CD14-positive monocyte (primary cell): Measurements from ENCODE around the gene PLXDC2. TPM values are rescaled to one million over a fixed set of nuclear protein-coding genes. Genes with fewer than 3 reads are reported as not detected.

ENCODE experiments used
- DNase-seq, 3 donors: peaks; one replicate each; pipeline ENCODE4 v3.0.0-alpha.2; 2011 to 2022
- H2AFZ ChIP-seq: 2 replicates; pipeline ENCODE4 v1.6.0; 2012; ENCODE audit warnings: mild to moderate bottlenecking, low read depth, low read length, inconsistent platforms; ENCODE audit not compliant: insufficient read depth, poor library complexity, severe bottlenecking
- H3K27ac ChIP-seq, 2 donors: 1 replicate in 1 of 2; 2 replicates in 1 of 2; pipeline ENCODE4 v1.5.1; 2012 to 2013; ENCODE audit warnings: low read length in 2 of 2, control low read depth in 1 of 2, inconsistent platforms in 1 of 2, low read depth in 1 of 2, mild to moderate bottlenecking in 1 of 2
- H3K27me3 ChIP-seq, 2 donors: one replicate each; pipeline versions ENCODE4 v1.6.0 to v1.6.1; 2011 to 2013; ENCODE audit warnings: low read length in 2 of 2; ENCODE audit not compliant: control insufficient read depth in 2 of 2, insufficient read depth in 2 of 2
- H3K36me3 ChIP-seq, 2 donors: replicated peaks in 1 of 2; 1 replicate in 1 of 2; 2 replicates in 1 of 2; pipeline versions ENCODE4 v1.5.1 to v1.6.1; 2012 to 2013; ENCODE audit warnings: low read length in 2 of 2, control low read depth in 1 of 2, inconsistent platforms in 1 of 2, mild to moderate bottlenecking in 1 of 2; ENCODE audit not compliant: insufficient read depth in 2 of 2, control insufficient read depth in 1 of 2
- H3K4me1 ChIP-seq, 2 donors: 1 replicate in 1 of 2; 2 replicates in 1 of 2; pipeline versions ENCODE4 v1.5.1 to v1.6.1; 2012 to 2013; ENCODE audit warnings: low read length in 2 of 2, control low read depth in 1 of 2, inconsistent platforms in 1 of 2, mild to moderate bottlenecking in 1 of 2, moderate library complexity in 1 of 2; ENCODE audit not compliant: insufficient read depth in 2 of 2, control insufficient read depth in 1 of 2
- H3K4me2 ChIP-seq: replicated peaks from 2 replicates; pipeline ENCODE3; 2012; ENCODE audit warnings: low read length, moderate library complexity, mild to moderate bottlenecking; ENCODE audit not compliant: poor library complexity, severe bottlenecking; ENCODE audit errors: extremely low read depth
- H3K4me3 ChIP-seq, 3 experiments: fragments of 200-600 bp in 1 of 3; sonication (generic) in 1 of 3; replicated peaks in 1 of 3; 1 replicate in 2 of 3; 2 replicates in 1 of 3; pipeline ENCODE4 v1.5.1; 2011 to 2013; ENCODE audit warnings: low read length in 3 of 3, mild to moderate bottlenecking in 3 of 3, control low read depth in 2 of 3, low read depth in 2 of 3, inconsistent platforms in 1 of 3, moderate library complexity in 1 of 3
- H3K79me2 ChIP-seq: 2 replicates; pipeline ENCODE4 v1.6.0; 2012; ENCODE audit warnings: mild to moderate bottlenecking, control low read depth, inconsistent platforms, low read length, moderate library complexity; ENCODE audit not compliant: insufficient read depth
- H3K9ac ChIP-seq: 2 replicates; pipeline ENCODE4 v1.6.0; 2017; ENCODE audit warnings: low read length, mild to moderate bottlenecking; ENCODE audit not compliant: insufficient read depth, poor library complexity, severe bottlenecking
- H3K9me3 ChIP-seq, 2 donors: replicated peaks in 1 of 2; 1 replicate in 1 of 2; 2 replicates in 1 of 2; pipeline versions ENCODE4 v1.5.1 to v1.6.1; 2012 to 2013; ENCODE audit warnings: low read length in 2 of 2, control low read depth in 1 of 2; ENCODE audit not compliant: control insufficient read depth in 1 of 2, insufficient read depth in 1 of 2
- H4K20me1 ChIP-seq: 2 replicates; pipeline ENCODE4 v1.6.0; 2012; ENCODE audit warnings: mild to moderate bottlenecking, low read length, control low read depth, moderate library complexity; ENCODE audit not compliant: insufficient read depth
- H3K27ac Mint-ChIP-seq, 7 donors: one replicate each; pipeline ENCODE4 v1.8.0; 2020; ENCODE audit warnings: mild to moderate bottlenecking in 7 of 7, mixed read lengths in 7 of 7, moderate library complexity in 6 of 7, inconsistent platforms in 2 of 7
- H3K27me3 Mint-ChIP-seq, 3 donors: one replicate each; pipeline ENCODE4 v1.8.0; 2021 to 2022; ENCODE audit warnings: low read depth in 3 of 3, mild to moderate bottlenecking in 3 of 3, mixed read lengths in 3 of 3, moderate library complexity in 3 of 3, inconsistent platforms in 1 of 3
- H3K36me3 Mint-ChIP-seq, 2 donors: one replicate each; pipeline ENCODE4 v1.8.0; 2020; ENCODE audit warnings: mixed read lengths in 2 of 2, inconsistent platforms in 1 of 2, mild to moderate bottlenecking in 1 of 2
- H3K4me1 Mint-ChIP-seq: one replicate; pipeline ENCODE4 v1.8.0; 2020; ENCODE audit warnings: mild to moderate bottlenecking, mixed read lengths
- H3K4me3 Mint-ChIP-seq, 2 donors: one replicate each; pipeline ENCODE4 v1.8.0; 2020; ENCODE audit warnings: mild to moderate bottlenecking in 2 of 2, mixed read lengths in 2 of 2, moderate library complexity in 1 of 2
- H3K9me3 Mint-ChIP-seq, 7 donors: one replicate each; pipeline ENCODE4 v1.8.0; 2020 to 2022; ENCODE audit warnings: mixed read lengths in 7 of 7, mild to moderate bottlenecking in 6 of 7, moderate library complexity in 6 of 7, inconsistent platforms in 2 of 7
- WGBS: methylation state at CpG from one replicate; pipeline ENCODE4 v1.1.5; 2013; ENCODE audit warnings: missing lambda C conversion rate; ENCODE audit not compliant: insufficient coverage; 5-methylcytosine and 5-hydroxymethylcytosine counted together
- intact Hi-C, 2 donors: fragments of 100-400 bp; cut with micrococcal nuclease; formaldehyde crosslinking; loops; one replicate each; pipeline versions ENCODE4 v1.15.0 to v1.15.1; 2023
- polyA plus RNA-seq, 3 donors: library from polyadenylated mRNA; depleted of rRNA in 1 of 3; unstranded in 2 of 3; stranded (reverse) in 1 of 3; fragments of 300-500 nt in 2 of 3; fragments of >200 nt in 1 of 3; fragmentation: Illumina TruSeq in 2 of 3; gene quantifications; 1 replicate in 2 of 3; 2 replicates in 1 of 3; pipeline ENCODE4 v1.2.3, GENCODE V29; 2012 to 2021
- TF ChIP-seq, protein P1 (sequence below): fragments of 200-600 bp; IDR thresholded peaks from one replicate; pipeline ENCODE4 v1.8.0; 2022; ENCODE audit warnings: antibody characterized with exemption, mild to moderate bottlenecking

PLXDC2 gene
- polyA plus RNA-seq, 3 donors, result 37.5 to 128 (median 93.6) TPM

- H3K36me3 ChIP-seq, result peaks cover 15 to 57% of the 10 kb centered on the region in 2 donors
- no peak overlapping the region for H3K27ac ChIP-seq
- H3K27me3 Mint-ChIP-seq, result no peaks in the 10 kb centered on the region
- peaks cover 44 to 53% of the 10 kb centered on the region in 2 donors for H3K36me3 Mint-ChIP-seq
- intact Hi-C loops, result no loop called here
- DNase-seq, result no peak
- H3K4me3 ChIP-seq, result no peak overlapping the region
- peaks cover 0 to 7% (median 0%) of the 10 kb centered on the region in 7 donors for H3K9me3 Mint-ChIP-seq
- TF ChIP-seq, protein P1, sequence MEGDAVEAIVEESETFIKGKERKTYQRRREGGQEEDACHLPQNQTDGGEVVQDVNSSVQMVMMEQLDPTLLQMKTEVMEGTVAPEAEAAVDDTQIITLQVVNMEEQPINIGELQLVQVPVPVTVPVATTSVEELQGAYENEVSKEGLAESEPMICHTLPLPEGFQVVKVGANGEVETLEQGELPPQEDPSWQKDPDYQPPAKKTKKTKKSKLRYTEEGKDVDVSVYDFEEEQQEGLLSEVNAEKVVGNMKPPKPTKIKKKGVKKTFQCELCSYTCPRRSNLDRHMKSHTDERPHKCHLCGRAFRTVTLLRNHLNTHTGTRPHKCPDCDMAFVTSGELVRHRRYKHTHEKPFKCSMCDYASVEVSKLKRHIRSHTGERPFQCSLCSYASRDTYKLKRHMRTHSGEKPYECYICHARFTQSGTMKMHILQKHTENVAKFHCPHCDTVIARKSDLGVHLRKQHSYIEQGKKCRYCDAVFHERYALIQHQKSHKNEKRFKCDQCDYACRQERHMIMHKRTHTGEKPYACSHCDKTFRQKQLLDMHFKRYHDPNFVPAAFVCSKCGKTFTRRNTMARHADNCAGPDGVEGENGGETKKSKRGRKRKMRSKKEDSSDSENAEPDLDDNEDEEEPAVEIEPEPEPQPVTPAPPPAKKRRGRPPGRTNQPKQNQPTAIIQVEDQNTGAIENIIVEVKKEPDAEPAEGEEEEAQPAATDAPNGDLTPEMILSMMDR, result no peak
- no peak overlapping the region for H3K4me2 ChIP-seq
- no CpG with 5 or more reads among the region's 2 CpGs for WGBS
- no peak overlapping the region for H2AFZ ChIP-seq
- H3K4me1 Mint-ChIP-seq, result no peaks in the 10 kb centered on the region
- no peaks in the 10 kb centered on the region for H3K4me1 ChIP-seq
- H3K27ac Mint-ChIP-seq, result peak overlapping the region in 3 of 7 donors; percentile 6 to 35 (median 7)
- H3K4me3 Mint-ChIP-seq, result no peak overlapping the region
- H4K20me1 ChIP-seq, result peaks cover 22% of the 10 kb centered on the region
- H3K9me3 ChIP-seq, result no peaks in the 10 kb centered on the region
- H3K27me3 ChIP-seq, result no peaks in the 10 kb centered on the region
- H3K79me2 ChIP-seq, result no peaks in the 10 kb centered on the region
- no peak overlapping the region for H3K9ac ChIP-seq
Observed at GRCh38 chr10:20237091-20237570, 420.9 kb downstream of the PLXDC2 start.

- intact Hi-C loops, result no loop called here
- no peak overlapping the region for H3K4me3 Mint-ChIP-seq
- no peaks in the 10 kb centered on the region for H3K79me2 ChIP-seq
Observed at GRCh38 chr10:20237586-20237985, 421.4 kb downstream of the PLXDC2 start.

More at GRCh38 chr10:20237586-20237985, 421.4 kb downstream of the PLXDC2 start:
- Mint-ChIP-seq H3K36me3 (peaks cover 46 to 56% of the 10 kb centered on the region in 2 donors), H3K4me1 (no peaks in the 10 kb centered on the region), H3K27me3 (no peaks in the 10 kb centered on the region), H3K9me3 (peaks cover 0 to 9% (median 2%) of the 10 kb centered on the region in 7 donors), H3K27ac (peak overlapping the region in 1 of 7 donors; percentile 6)
- no peak overlapping the region for H2AFZ ChIP-seq
- no peaks in the 10 kb centered on the region for H3K27me3 ChIP-seq
- no peak for DNase-seq
- no peak overlapping the region for H3K4me3 ChIP-seq
- H3K9ac ChIP-seq, result no peak overlapping the region
- H3K4me2 ChIP-seq, result no peak overlapping the region
- TF ChIP-seq, protein P1, result no peak
- H4K20me1 ChIP-seq, result peaks cover 26% of the 10 kb centered on the region
- peaks cover 17 to 61% of the 10 kb centered on the region in 2 donors for H3K36me3 ChIP-seq
- H3K27ac ChIP-seq, result no peak overlapping the region
- H3K9me3 ChIP-seq, result no peaks in the 10 kb centered on the region
- no peaks in the 10 kb centered on the region for H3K4me1 ChIP-seq
